Tibial artery (tissue), 4 donors: ENCODE measurements around the gene NUP210.

Experiments
- DNase-seq, 2 donors: peaks; one replicate each; pipeline ENCODE4 v3.0.0-alpha.2; 2019
- H3K27ac ChIP-seq, 2 donors: fragments of 200-600 bp; sonication (generic) in 1 of 2; 1 replicate in 1 of 2; 2 replicates in 1 of 2; pipeline ENCODE4 v1.5.1; 2018 to 2019; ENCODE audit warnings: mild to moderate bottlenecking in 1 of 2
- H3K27me3 ChIP-seq, 2 donors: fragments of 200-600 bp; sonication (generic) in 1 of 2; one replicate each; pipeline versions ENCODE4 v1.5.1 to v1.6.0; 2016 to 2019
- H3K36me3 ChIP-seq, 3 donors: fragments of 200-600 bp; sonication (generic) in 2 of 3; one replicate each; pipeline ENCODE4 v1.5.1; 2016 to 2019; ENCODE audit warnings: mild to moderate bottlenecking in 2 of 3
- H3K4me1 ChIP-seq, 4 donors: fragments of 200-600 bp; sonication (generic) in 2 of 4; 1 replicate in 3 of 4; 2 replicates in 1 of 4; pipeline ENCODE4 v1.5.1; 2016 to 2019
- H3K4me3 ChIP-seq, 2 donors: fragments of 200-600 bp; sonication (generic) in 1 of 2; 1 replicate in 1 of 2; 2 replicates in 1 of 2; pipeline ENCODE4 v1.5.1; 2018 to 2019; ENCODE audit warnings: mild to moderate bottlenecking in 2 of 2
- H3K9me3 ChIP-seq, 3 donors: fragments of 200-600 bp; sonication (generic) in 1 of 3; one replicate each; pipeline ENCODE4 v1.5.1; 2016 to 2019
- CTCF ChIP-seq, 2 experiments: fragments of 200-600 bp in 1 of 2; fragments of 450-650 bp in 1 of 2; IDR thresholded peaks; one replicate each; pipeline ENCODE4 v1.5.1; 2017 to 2019; ENCODE audit warnings: antibody characterized with exemption in 2 of 2, mild to moderate bottlenecking in 1 of 2, moderate library complexity in 1 of 2
- intact Hi-C: fragments of 100-400 bp; cut with DNase I; formaldehyde crosslinking; loops from one replicate; pipeline ENCODE4 v1.15.0; 2023; ENCODE audit warnings: low total_unique reads

NUP210 gene

GRCh38 chr3:13411186-13411860 lies 8.8 kb downstream of the NUP210 start:
- no peak overlapping the region for H3K27ac ChIP-seq
- H3K4me3 ChIP-seq: no peak overlapping the region
- intact Hi-C loops: no loop called here
- no peak for DNase-seq
- no peaks in the 10 kb centered on the region for H3K36me3 ChIP-seq
- TF ChIP-seq CTCF (IDR thresholded peaks at IDR 0.05): no peak
- peaks cover 0 to 23% (median 19%) of the 10 kb centered on the region in 3 donors for H3K9me3 ChIP-seq
- no peaks in the 10 kb centered on the region for H3K27me3 ChIP-seq
- H3K4me1 ChIP-seq: no peaks in the 10 kb centered on the region

GRCh38 chr3:13408890-13409289 lies 11.2 kb downstream of the NUP210 start:
- Histone ChIP-seq H3K36me3 (no peaks in the 10 kb centered on the region), H3K27me3 (no peaks in the 10 kb centered on the region), H3K4me1 (no peaks in the 10 kb centered on the region), H3K4me3 (no peak overlapping the region), H3K9me3 (peaks cover 0 to 23% (median 19%) of the 10 kb centered on the region in 3 donors), H3K27ac (no peak overlapping the region)
- no peak for DNase-seq
- TF ChIP-seq CTCF (IDR thresholded peaks at IDR 0.05): no peak
- intact Hi-C loops: no loop called here

GRCh38 chr3:13407926-13408325 lies 12.2 kb downstream of the NUP210 start:
- no peak overlapping the region for H3K27ac ChIP-seq
- intact Hi-C loops: no loop called here
- DNase-seq: no peak

GRCh38 chr3:13407475-13407874 lies 12.6 kb downstream of the NUP210 start:
- H3K27me3 ChIP-seq: no peaks in the 10 kb centered on the region
- no peak for TF ChIP-seq CTCF (IDR thresholded peaks at IDR 0.05)
- DNase-seq: no peak
- H3K4me3 ChIP-seq: no peak overlapping the region
- no peaks in the 10 kb centered on the region for H3K36me3 ChIP-seq
- intact Hi-C loops: no loop called here
- no peak overlapping the region for H3K27ac ChIP-seq
- H3K4me1 ChIP-seq: no peaks in the 10 kb centered on the region
- H3K9me3 ChIP-seq: peaks cover 0 to 23% (median 19%) of the 10 kb centered on the region in 3 donors

More at GRCh38 chr3:13407926-13408325, 12.2 kb downstream of the NUP210 start:
- Histone ChIP-seq H3K36me3 (no peaks in the 10 kb centered on the region), H3K9me3 (peaks cover 0 to 23% (median 19%) of the 10 kb centered on the region in 3 donors), H3K27me3 (no peaks in the 10 kb centered on the region), H3K4me3 (no peak overlapping the region), H3K4me1 (no peaks in the 10 kb centered on the region)
- no peak for TF ChIP-seq CTCF (IDR thresholded peaks at IDR 0.05)

- Histone ChIP-seq H3K4me3 (no peak overlapping the region), H3K9me3 (peaks cover 0 to 23% (median 19%) of the 10 kb centered on the region in 3 donors), H3K4me1 (no peaks in the 10 kb centered on the region), H3K27me3 (no peaks in the 10 kb centered on the region), H3K27ac (no peak overlapping the region), H3K36me3 (no peaks in the 10 kb centered on the region)
- TF ChIP-seq CTCF (IDR thresholded peaks at IDR 0.05): no peak
- no peak for DNase-seq
- intact Hi-C loops: no loop called here
Measured at GRCh38 chr3:13406190-13406589, 13.9 kb downstream of the NUP210 start.
